Jurkat, Clone E6-1 (cell line): ENCODE measurements around the gene TXNL4B. TPM values are rescaled to one million over a fixed set of nuclear protein-coding genes. Genes with fewer than 3 reads are reported as not detected.

Experiments used
- DNase-seq: peaks from one replicate; pipeline ENCODE4 v3.0.0-alpha.2; 2011; ENCODE audit warnings: low read depth, low spot score
- H3K4me3 ChIP-seq: 2 replicates; pipeline ENCODE4 v1.5.1; 2011; ENCODE audit warnings: mild to moderate bottlenecking, low read length, control low read depth, moderate library complexity
- polyA plus RNA-seq: library from polyadenylated mRNA; unstranded; fragments of >200 nt; gene quantifications from one replicate; pipeline ENCODE4 v1.2.1, GENCODE V29; 2012; ENCODE audit warnings: missing spikeins; ENCODE audit not compliant: insufficient read length, insufficient read depth

The TXNL4B gene
- 18.9 TPM for polyA plus RNA-seq

- DNase-seq, result peak; percentile 99
- H3K4me3 ChIP-seq, result peak within 1 kb of the TSS; percentile 99
Measured at GRCh38 chr16:72093448-72094265, at the start of gene TXNL4B, which contains the start of gene DHX38. Gene TXNL4B (minus strand): TSS chr16:72093620. CDS start chr16:72090749, 2,871 bp downstream. Gene DHX38 (plus strand): TSS chr16:72093847. CDS start chr16:72096158, 2,311 bp downstream.

GRCh38 chr16:72142476-72142875 lies 49.1 kb upstream of the TXNL4B start:
- no peak for DNase-seq

DNA sequence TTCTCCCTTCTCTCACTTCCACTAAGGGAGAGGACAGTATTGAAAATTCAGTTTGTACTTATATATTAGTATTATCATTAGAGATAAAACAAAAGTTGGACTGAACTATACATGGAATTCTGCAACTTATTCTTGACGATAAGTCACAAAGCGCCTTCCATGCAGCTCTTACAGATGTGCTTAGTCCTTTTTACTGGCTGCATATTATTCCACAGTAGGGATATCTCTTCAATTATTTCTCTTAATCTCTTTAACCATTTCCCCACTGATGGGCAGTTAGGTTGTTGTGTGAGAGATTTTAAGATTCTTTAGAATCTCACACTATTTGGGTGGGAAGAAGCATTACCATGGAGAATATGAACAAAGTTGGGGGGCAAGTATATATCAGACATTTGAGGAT lies 46.5 kb upstream of the TXNL4B start:
- DNase-seq, result no peak
- no peak overlapping the region for H3K4me3 ChIP-seq

More at GRCh38 chr16:72142476-72142875, 49.1 kb upstream of the TXNL4B start:
- H3K4me3 ChIP-seq, result no peak overlapping the region

GRCh38 chr16:72138064-72138572 lies 44.7 kb upstream of the TXNL4B start:
- no peak for DNase-seq
- no peak overlapping the region for H3K4me3 ChIP-seq

DNA sequence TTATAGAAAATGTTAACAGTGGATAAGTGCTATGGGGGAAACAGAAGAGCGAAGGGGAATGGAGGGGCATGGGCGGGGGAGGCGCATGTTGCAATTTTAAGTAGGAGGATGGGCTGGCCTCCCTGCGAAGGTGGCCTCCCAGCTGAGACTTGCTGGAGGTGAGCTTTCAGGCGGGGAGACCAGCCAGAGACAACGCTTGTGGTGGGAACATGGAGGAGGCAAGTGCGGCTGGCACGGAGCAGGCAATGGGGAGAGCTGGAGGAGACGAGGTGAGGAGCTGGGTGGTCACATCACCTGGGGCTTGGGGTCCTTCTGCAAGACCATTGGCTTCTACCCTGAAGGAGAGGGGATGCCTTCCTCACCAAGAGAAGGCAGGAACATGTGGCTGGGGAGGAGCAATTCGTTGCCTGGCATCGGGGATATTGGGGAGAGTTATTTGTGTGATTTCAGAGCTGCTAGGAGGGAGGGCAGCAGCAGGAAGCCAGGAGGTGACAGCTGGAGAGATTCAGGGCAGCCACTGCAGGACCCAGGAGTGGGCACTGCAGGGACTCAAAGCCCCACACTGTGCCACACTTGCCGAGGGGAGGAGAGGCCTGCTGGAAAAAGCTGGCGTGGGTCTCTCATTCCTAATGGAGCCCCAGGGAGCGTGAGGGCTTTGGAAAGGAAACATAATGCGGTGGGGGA lies 44.1 kb upstream of the TXNL4B start:
- no peak for DNase-seq
- no peak overlapping the region for H3K4me3 ChIP-seq

DNA sequence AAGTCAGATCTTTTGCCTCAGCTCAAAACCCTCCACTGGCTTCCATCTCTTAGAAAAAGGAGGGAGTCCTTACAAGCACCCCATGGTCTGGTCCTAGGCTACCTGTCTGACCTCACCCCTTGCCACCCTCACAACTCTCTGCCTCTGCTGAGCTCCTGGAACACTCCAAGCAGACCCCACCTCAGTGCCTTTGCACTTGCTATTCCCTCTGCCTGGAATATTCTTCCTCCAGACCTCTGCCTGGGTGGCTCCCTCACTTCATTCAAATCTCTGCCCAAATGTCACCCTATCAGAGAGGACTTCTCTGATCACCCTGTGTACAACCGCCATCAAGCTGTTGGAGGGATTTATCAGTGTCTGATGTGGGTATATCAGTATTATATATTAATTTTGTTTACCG lies 41.1 kb upstream of the TXNL4B start:
- H3K4me3 ChIP-seq, result no peak overlapping the region
- no peak for DNase-seq

DNA sequence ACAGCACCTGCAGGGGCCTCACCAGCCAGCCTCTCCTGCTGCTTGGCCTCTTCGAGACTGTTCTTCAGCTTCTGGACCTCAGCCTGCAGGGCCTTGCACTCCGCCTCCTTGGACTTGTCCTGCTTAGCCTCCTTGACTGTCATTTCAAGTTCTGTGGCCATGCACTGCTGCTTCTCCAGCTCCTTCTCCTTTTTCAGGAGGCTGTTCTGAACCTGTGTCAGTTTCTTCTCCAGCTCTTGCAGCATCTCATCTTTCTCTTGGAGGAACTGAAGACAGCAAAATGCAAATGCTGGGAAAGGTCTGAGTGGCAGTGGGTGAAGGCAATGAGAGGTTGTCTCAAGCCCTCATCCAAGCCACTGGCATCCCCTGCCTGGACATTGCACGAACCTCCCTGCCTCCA lies 39.3 kb upstream of the TXNL4B start:
- DNase-seq, result no peak
- no peak overlapping the region for H3K4me3 ChIP-seq

DNA sequence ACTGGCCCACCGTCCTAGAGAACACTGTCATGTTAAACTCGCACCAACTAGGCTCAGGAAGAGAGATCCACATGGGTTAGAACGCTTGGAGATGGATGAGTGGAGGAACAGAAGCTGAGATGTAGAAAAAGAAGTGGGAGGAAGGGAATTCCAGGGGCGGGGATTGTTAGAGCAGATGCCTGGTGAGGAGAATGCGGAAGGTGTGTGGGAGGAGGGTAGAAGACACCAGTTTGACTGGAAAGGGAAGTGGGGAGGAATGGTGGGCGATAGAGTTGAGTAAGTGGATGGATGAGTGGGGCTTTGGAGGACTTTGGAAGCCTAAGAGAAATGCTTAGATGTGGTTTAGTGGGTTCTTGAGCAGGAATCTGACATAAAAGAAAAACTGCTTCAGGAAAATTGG lies 37.6 kb upstream of the TXNL4B start:
- no peak for DNase-seq
- H3K4me3 ChIP-seq, result no peak overlapping the region

GRCh38 chr16:72129976-72130656 lies 36.7 kb upstream of the TXNL4B start:
- no peak overlapping the region for H3K4me3 ChIP-seq
- no peak for DNase-seq

DNA sequence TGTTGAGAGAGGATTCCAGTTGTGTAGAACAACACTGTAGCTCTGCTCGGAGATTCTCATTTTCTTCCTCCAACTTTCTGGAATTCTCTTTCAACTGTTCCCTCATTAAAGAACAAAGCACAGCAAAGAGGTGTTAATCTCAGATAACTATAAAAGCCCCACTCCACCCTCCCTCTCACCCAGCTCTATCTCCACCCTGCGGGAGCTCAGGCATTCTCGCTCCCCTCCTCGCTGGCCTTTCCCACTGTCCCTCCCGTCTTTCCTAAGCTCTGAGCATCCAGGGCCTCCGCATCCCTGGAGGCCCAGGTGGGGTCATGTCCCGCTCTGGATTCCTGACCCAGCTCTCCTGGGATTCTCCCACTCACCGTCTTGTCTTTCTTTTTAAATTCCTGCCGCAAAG lies 35.3 kb upstream of the TXNL4B start:
- no peak for DNase-seq
- H3K4me3 ChIP-seq, result no peak overlapping the region

- DNase-seq, result no peak
Measured at GRCh38 chr16:72126429-72126765, 33.0 kb upstream of the TXNL4B start.

DNA sequence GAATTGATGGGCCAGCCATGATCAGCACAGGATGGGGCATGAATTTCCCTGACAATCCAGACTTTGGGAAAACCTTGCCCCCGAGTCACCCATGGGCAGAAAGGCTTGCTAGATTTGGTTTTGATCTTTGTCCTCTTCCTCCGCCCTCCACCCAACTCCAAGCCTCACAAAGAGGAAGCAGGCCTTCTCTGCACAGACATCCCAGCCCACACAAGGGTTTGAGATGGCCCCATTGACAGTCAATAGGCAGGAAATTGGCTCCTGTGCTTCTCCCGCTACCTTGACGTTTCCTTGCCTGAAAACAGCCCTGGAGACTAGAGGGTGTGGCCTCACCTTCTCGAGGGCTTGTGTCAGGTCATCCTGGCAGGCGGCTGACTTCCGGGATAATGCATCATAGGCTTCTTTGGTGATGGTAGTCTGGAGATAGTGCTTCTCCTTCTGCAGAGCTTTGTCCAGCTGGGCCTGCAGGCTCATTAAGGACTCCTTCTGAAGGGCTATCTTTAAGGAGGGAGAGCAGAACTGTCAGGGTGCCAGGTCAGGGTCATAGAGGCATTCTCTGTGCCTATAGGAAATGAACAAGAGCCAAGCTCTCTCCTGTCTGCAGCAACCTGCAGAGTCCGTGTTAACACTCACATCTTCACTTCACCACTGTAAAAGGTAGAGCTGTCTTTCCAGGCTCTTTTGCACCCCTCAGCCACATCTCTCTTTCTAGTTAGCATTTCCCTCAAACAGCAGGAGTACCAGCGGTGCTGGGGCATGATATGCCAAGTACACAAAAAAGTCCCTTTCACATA lies 32.4 kb upstream of the TXNL4B start:
- no peak overlapping the region for H3K4me3 ChIP-seq
- no peak for DNase-seq

More at GRCh38 chr16:72126429-72126765, 33.0 kb upstream of the TXNL4B start:
- no peak overlapping the region for H3K4me3 ChIP-seq

- DNase-seq, result peak; percentile 51
- no peak overlapping the region for H3K4me3 ChIP-seq
Measured at GRCh38 chr16:72124761-72125634, 31.6 kb upstream of the TXNL4B start.

DNA sequence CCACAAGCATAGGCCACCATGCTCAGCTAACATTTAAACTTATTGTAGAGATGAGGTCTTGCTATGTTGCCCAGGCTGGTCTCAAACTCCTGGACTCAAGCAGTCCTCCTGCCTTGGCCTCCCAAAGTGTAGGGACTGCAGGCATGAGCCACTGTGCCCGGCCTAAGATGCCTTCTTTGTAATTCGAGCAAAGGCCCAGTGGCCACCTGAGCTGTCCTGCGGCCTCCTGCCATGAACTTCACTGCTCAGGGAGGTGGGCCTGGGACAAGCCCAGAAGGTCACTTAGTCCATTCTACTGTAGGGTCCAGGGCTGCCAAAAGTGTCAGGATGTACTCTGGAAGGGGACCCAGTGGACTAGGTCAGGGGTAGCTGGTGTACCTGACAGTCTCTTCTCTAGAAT lies 30.7 kb upstream of the TXNL4B start:
- H3K4me3 ChIP-seq, result no peak overlapping the region
- DNase-seq, result no peak

DNA sequence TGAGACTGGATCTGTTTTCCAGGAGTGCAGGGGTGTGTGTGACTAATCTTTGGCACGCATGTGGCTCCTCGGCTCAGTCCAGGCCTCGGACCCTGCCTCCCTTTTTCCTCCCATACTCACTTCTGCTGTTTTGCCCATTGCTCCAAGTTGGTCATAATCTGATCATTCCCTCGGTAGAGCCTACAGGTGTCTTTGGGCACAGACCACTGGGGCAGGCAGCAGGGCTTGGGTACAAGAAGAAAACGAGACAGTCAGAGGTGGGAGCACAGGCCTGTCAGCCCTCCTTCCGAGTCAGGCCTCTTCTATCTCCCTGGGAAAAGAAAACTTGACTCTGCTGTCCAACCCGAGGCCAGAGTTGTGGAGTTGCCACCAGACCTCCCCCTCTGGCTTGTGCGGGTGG lies 30.0 kb upstream of the TXNL4B start:
- no peak overlapping the region for H3K4me3 ChIP-seq
- no peak for DNase-seq

GRCh38 chr16:72122916-72123315 lies 29.5 kb upstream of the TXNL4B start:
- no peak overlapping the region for H3K4me3 ChIP-seq
- DNase-seq, result no peak

DNA sequence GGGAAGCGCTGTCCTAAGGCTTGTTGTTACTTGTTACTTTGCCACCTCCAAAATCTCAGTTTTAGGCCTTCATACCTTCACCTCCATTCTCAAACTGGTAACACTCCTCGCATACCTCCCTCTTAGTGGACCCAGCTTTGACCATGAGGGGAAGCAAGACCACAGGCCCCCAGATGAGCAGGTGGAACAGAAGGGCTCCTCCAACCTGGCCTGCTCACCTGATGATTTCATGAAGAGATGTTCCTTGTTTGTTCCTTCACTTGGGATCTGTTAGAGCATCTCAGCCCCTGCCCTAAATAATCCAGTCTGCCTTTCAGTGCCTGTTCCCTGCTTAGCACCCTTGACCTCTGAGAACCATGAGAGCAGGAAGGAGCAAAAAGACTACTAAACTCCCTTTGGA lies 28.9 kb upstream of the TXNL4B start:
- H3K4me3 ChIP-seq, result no peak overlapping the region
- DNase-seq, result no peak

DNA sequence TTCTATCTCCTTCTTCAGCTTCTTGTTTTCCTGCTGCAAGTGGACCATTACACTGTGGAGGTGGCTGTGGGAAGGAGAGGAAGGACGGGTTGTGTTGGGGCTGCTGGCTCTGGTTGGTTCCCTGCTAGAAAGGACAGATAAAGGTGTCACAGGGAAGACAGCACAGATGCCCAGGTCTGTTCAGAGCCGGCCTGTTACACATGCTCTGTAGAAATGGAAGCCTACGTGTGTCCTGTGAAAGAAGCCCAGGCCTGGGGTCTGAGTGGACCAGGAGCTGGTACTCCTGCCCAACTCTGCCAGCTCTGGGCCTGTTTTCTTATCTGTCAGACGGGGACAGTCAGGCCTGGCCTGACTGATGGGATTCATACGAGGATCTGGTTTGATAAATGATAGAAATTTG lies 26.6 kb upstream of the TXNL4B start:
- DNase-seq, result no peak
- no peak overlapping the region for H3K4me3 ChIP-seq
